ENCODE data around the gene KANK4.

Gene KANK4

GRCh38 chr1:62358665-62359373, 39.6 kb upstream of the KANK4 start:
- TF ChIP-seq CTCF (IDR thresholded peaks at IDR 0.05), result no peak

- TF ChIP-seq CTCF (IDR thresholded peaks at IDR 0.05), result no peak
These were observed 38.7 kb upstream of the KANK4 start for GRCh38 chr1:62357916-62358315.

GRCh38 chr1:62356257-62356835, 37.1 kb upstream of the KANK4 start:
- TF ChIP-seq CTCF (IDR thresholded peaks at IDR 0.05), result no peak

GRCh38 chr1:62355095-62355494, 35.9 kb upstream of the KANK4 start:
- no peak for TF ChIP-seq CTCF (IDR thresholded peaks at IDR 0.05)

- no peak for TF ChIP-seq CTCF (IDR thresholded peaks at IDR 0.05)
These were observed 34.6 kb upstream of the KANK4 start for GRCh38 chr1:62353853-62354252.

- no peak for TF ChIP-seq CTCF (IDR thresholded peaks at IDR 0.05)
These were observed 33.2 kb upstream of the KANK4 start for GRCh38 chr1:62352387-62352786.

- no peak for TF ChIP-seq CTCF (IDR thresholded peaks at IDR 0.05)
These were observed 30.4 kb upstream of the KANK4 start for GRCh38 chr1:62349470-62350233.

Measured in LNCAP (cell line).